HEK293 (cell line): ENCODE results near the gene UNK.

Source experiments
- CTCF ChIA-PET: fragments of 350-600 bp; formaldehyde crosslinking; extraction: SDS; loops from one replicate; lab custom pipeline; 2021; ENCODE audit warnings: antibody characterized with exemption; lab: Yijun Ruan, JAX
- POLR2A ChIA-PET: fragments of 300-600 bp; formaldehyde crosslinking; extraction: SDS; loops from one replicate; lab custom pipeline; 2020; ENCODE audit warnings: antibody characterized with exemption, inconsistent platforms; lab: Yijun Ruan, JAX
- H3K27ac ChIP-seq: fragments of 200-500 bp; sonication (Bioruptor generic); 2 replicates; pipeline ENCODE4 v1.5.1; 2014; ENCODE audit warnings: low read depth, low read length, control low read depth, inconsistent platforms; ENCODE audit errors: extremely low read depth
- H3K36me3 ChIP-seq, 2 experiments: fragments of 200-500 bp in 1 of 2; sonication (Bioruptor generic) in 1 of 2; 1 replicate in 1 of 2; 2 replicates in 1 of 2; pipeline ENCODE4 v1.5.1; 2014 to 2017; ENCODE audit warnings: inconsistent platforms in 2 of 2, low read length in 2 of 2; ENCODE audit not compliant: control insufficient read depth in 2 of 2, insufficient read depth in 1 of 2
- H3K4me1 ChIP-seq: fragments of 200-500 bp; sonication (Bioruptor generic); 2 replicates; pipeline ENCODE4 v1.5.1; 2014; ENCODE audit warnings: mild to moderate bottlenecking, low read length, inconsistent platforms; ENCODE audit not compliant: control insufficient read depth, insufficient read depth
- H3K4me3 ChIP-seq: 2 replicates; pipeline ENCODE4 v1.5.1; 2011; ENCODE audit warnings: low read depth, mild to moderate bottlenecking, control low read depth, low read length, moderate library complexity
- H3K9me3 ChIP-seq: fragments of 200-500 bp; sonication (Bioruptor generic); 2 replicates; pipeline ENCODE4 v1.5.1; 2014; ENCODE audit warnings: low read depth, low read length, inconsistent platforms; ENCODE audit not compliant: control insufficient read depth, insufficient read depth
- EGR2 ChIP-seq: fragments of 450-650 bp; formaldehyde crosslinking; IDR thresholded peaks from 2 replicates; pipeline ENCODE4 v1.5.1; 2016; ENCODE audit warnings: low read depth, missing biosample characterization, missing genetic modification characterization
- GLI2 ChIP-seq: fragments of 450-650 bp; formaldehyde crosslinking; IDR thresholded peaks from 2 replicates; pipeline ENCODE4; 2017; ENCODE audit warnings: missing biosample characterization, missing genetic modification characterization, low read depth, borderline replicate concordance
- KLF1 ChIP-seq: fragments of 450-650 bp; formaldehyde crosslinking; IDR thresholded peaks from 2 replicates; pipeline ENCODE4 v1.5.1; 2016; ENCODE audit warnings: missing biosample characterization, missing genetic modification characterization
- MYNN ChIP-seq: fragments of 450-650 bp; formaldehyde crosslinking; IDR thresholded peaks from 2 replicates; pipeline ENCODE4 v1.5.1; 2016; ENCODE audit warnings: missing biosample characterization, missing genetic modification characterization, borderline replicate concordance
- ZBTB48 ChIP-seq: fragments of 450-650 bp; formaldehyde crosslinking; IDR thresholded peaks from 2 replicates; pipeline ENCODE4 v1.5.1; 2016; ENCODE audit warnings: missing biosample characterization, missing genetic modification characterization
- ZFP69B ChIP-seq: fragments of 450-650 bp; formaldehyde crosslinking; IDR thresholded peaks from 2 replicates; pipeline ENCODE4 v1.5.1; 2016; ENCODE audit warnings: missing biosample characterization, missing genetic modification characterization
- ZNF157 ChIP-seq: fragments of 450-650 bp; formaldehyde crosslinking; IDR thresholded peaks from 2 replicates; pipeline ENCODE4 v1.5.1; 2016; ENCODE audit warnings: missing biosample characterization, missing genetic modification characterization
- ZNF174 ChIP-seq: fragments of 450-650 bp; formaldehyde crosslinking; IDR thresholded peaks from 2 replicates; pipeline ENCODE4 v1.5.0; 2017; ENCODE audit warnings: missing biosample characterization, mild to moderate bottlenecking, missing genetic modification characterization
- ZNF248 ChIP-seq: fragments of 450-650 bp; formaldehyde crosslinking; IDR thresholded peaks from 2 replicates; pipeline ENCODE4 v1.5.1; 2017; ENCODE audit warnings: missing biosample characterization, missing genetic modification characterization
- ZNF571 ChIP-seq: fragments of 450-650 bp; formaldehyde crosslinking; IDR thresholded peaks from 2 replicates; pipeline ENCODE4 v1.5.0; 2017; ENCODE audit warnings: missing biosample characterization, missing genetic modification characterization
- ZNF600 ChIP-seq: fragments of 450-650 bp; formaldehyde crosslinking; IDR thresholded peaks from 2 replicates; pipeline ENCODE4 v1.5.1; 2016; ENCODE audit warnings: missing biosample characterization, missing genetic modification characterization
- ZNF692 ChIP-seq: fragments of 450-650 bp; formaldehyde crosslinking; IDR thresholded peaks from 2 replicates; pipeline ENCODE4 v1.5.1; 2016; ENCODE audit warnings: missing biosample characterization, missing genetic modification characterization
- TF ChIP-seq, protein P1 (sequence below): fragments of 450-650 bp; formaldehyde crosslinking; IDR thresholded peaks from 2 replicates; pipeline ENCODE4 v1.5.1; 2016; ENCODE audit warnings: missing biosample characterization, missing genetic modification characterization
- TF ChIP-seq, protein P2 (sequence below): fragments of 450-650 bp; formaldehyde crosslinking; IDR thresholded peaks from 2 replicates; pipeline ENCODE4 v1.5.1; 2016; ENCODE audit warnings: missing biosample characterization, missing genetic modification characterization

The UNK gene

DNA sequence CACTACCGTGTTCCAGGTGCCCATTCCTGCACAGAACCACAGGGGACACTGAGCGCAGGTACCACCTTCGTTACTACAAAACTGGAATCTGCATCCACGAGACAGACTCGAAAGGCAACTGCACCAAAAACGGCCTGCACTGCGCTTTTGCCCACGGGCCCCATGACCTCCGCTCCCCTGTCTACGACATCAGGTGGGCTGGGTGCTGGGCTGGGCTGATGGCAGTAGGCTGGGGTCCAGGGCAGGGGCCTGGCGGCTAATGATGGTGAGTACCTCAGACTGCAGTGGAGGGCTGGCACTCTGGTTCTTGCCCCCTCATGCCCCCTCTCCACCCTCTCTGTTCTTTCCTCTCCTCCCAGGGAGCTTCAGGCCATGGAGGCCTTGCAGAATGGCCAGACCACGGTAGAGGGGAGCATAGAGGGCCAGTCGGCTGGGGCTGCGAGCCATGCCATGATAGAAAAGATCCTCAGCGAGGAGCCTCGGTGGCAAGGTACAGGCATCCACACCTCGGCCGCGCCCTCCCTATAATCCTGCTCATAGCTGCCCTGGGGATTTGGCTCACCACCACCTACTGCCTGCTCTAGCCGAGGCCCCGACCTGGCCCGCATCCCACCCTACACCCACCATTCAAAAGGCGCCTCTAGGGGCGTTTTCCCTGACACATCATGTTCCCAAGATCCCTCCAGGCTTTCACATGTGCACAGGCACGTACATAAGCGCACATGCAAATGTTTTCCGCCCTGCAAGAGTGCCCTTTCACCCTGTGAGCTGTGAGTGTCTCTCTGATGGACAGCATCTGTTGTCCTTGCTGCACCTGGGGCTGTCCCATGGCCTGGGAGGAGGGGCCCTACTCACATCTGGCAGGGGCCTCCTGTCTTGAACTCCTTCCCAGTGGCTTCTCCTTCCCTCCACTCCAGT, 27.7 kb downstream of the UNK start:
- H3K36me3 ChIP-seq = peaks cover 33 to 78% of the 10 kb centered on the region in 2 experiments
- H3K27ac ChIP-seq = no peak overlapping the region
- H3K4me3 ChIP-seq = no peak overlapping the region
- no peaks in the 10 kb centered on the region for H3K9me3 ChIP-seq
- CTCF ChIA-PET = interaction anchor here (0.8 to 1.2 kb wide), 3 partner anchors 15 to 84 kb away, joined by 3 to 7 read pairs (median 3); partner anchors contain the start of gene TRIM65
- H3K4me1 ChIP-seq = peaks cover 9% of the 10 kb centered on the region
- POLR2A ChIA-PET = interaction anchor here (0.5 to 2.5 kb wide), 3 partner anchors 13 to 42 kb away, joined by 3 to 8 read pairs (median 4); a partner anchor contains a TSS
- no peak for TF ChIP-seq MYNN (tag by site-specific recombination)
- peak; percentile 23; the same call in 1 of the 2 replicates for TF ChIP-seq EGR2 (tag by site-specific recombination)
- no peak for TF ChIP-seq ZBTB48
- TF ChIP-seq GLI2 (tag by site-specific recombination) = no peak

GRCh38 chr17:75813081-75814020, 28.7 kb downstream of the UNK start:
- TF ChIP-seq ZNF248 (tag by site-specific recombination) = no peak
- peak; percentile 92 for TF ChIP-seq ZNF692 (tag by site-specific recombination)
- 0 out of 2 replicates have a peak, but pooled peaks have one; percentile 19 for TF ChIP-seq KLF1 (tag by site-specific recombination)
- peak; percentile 91 for TF ChIP-seq ZFP69B
- Histone ChIP-seq H3K9me3 (no peaks in the 10 kb centered on the region), H3K4me3 (no peak overlapping the region), H3K4me1 (peaks cover 9% of the 10 kb centered on the region), H3K27ac (no peak overlapping the region; the same call in 1 of the 2 replicates), H3K36me3 (peaks cover 33 to 88% of the 10 kb centered on the region in 2 experiments)
- ChIA-PET POLR2A (interaction anchor here (0.7 to 2.5 kb wide), 2 partner anchors 14 to 33 kb away, joined by 3 to 8 read pairs; a partner anchor contains a TSS), CTCF (interaction anchor here (0.9 to 1.2 kb wide), 4 partner anchors 14 to 39 kb away, joined by 3 to 4 read pairs (median 4); no protein-coding TSS in a partner anchor)

- CTCF ChIA-PET = interaction anchor here (0.9 to 1.6 kb wide), 3 partner anchors 16 to 40 kb away, joined by 4 to 5 read pairs (median 4); no protein-coding TSS in a partner anchor
- no peak overlapping the region for H3K27ac ChIP-seq
- POLR2A ChIA-PET = interaction anchor here (1.7 to 2.5 kb wide), 2 partner anchors 13 to 34 kb away, joined by 5 to 8 read pairs; a partner anchor contains a TSS
- H3K9me3 ChIP-seq = no peaks in the 10 kb centered on the region
- peaks cover 3% of the 10 kb centered on the region for H3K4me1 ChIP-seq
- TF ChIP-seq, protein P1, sequence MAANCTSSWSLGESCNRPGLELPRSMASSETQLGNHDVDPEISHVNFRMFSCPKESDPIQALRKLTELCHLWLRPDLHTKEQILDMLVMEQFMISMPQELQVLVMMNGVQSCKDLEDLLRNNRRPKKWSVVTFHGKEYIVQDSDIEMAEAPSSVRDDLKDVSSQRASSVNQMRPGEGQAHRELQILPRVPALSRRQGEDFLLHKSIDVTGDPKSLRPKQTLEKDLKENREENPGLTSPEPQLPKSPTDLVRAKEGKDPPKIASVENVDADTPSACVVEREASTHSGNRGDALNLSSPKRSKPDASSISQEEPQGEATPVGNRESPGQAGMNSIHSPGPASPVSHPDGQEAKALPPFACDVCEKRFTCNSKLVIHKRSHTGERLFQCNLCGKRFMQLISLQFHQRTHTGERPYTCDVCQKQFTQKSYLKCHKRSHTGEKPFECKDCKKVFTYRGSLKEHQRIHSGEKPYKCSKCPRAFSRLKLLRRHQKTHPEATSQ (tag by site-specific recombination) = no peak
- no peak overlapping the region for H3K4me3 ChIP-seq
- H3K36me3 ChIP-seq = peaks cover 33 to 94% of the 10 kb centered on the region in 2 experiments
Observed at GRCh38 chr17:75814021-75814395, 29.4 kb downstream of the UNK start.

DNA sequence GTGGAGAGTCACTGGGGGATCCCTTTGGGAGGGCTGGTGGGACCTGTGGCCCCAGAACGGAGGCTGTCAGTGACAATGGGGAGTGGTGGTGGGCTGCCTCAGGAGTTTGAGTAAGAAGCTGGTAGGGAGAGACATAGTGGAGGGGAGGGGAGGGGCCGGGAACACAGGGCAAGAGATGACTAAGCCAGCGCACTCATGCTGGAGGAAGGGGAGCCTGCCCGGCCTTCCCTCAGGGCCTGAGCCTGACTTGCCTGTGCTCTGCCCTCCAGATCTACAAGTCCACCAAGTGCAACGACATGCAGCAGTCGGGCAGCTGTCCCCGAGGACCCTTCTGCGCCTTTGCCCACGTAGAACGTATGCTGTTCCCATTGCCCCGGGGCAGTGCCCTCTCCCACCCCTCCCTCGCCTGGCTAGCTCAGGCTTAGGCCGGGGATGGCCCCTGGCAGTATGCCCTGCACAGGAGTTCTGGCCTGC, 30.3 kb downstream of the UNK start:
- ChIA-PET CTCF (interaction anchor here (0.6 to 3.9 kb wide), 8 partner anchors 9 to 33 kb away, joined by 3 to 23 read pairs (median 4); no protein-coding TSS in a partner anchor), POLR2A (interaction anchor here (0.8 to 2.5 kb wide), 5 partner anchors 12 to 402 kb away, joined by 5 to 8 read pairs (median 8); a partner anchor contains a TSS)
- no peaks in the 10 kb centered on the region for H3K4me1 ChIP-seq
- peaks cover 39 to 96% of the 10 kb centered on the region in 2 experiments for H3K36me3 ChIP-seq
- H3K9me3 ChIP-seq = no peaks in the 10 kb centered on the region
- no peak overlapping the region for H3K4me3 ChIP-seq
- H3K27ac ChIP-seq = no peak overlapping the region
- no peak for TF ChIP-seq ZNF571
- TF ChIP-seq, protein P2, sequence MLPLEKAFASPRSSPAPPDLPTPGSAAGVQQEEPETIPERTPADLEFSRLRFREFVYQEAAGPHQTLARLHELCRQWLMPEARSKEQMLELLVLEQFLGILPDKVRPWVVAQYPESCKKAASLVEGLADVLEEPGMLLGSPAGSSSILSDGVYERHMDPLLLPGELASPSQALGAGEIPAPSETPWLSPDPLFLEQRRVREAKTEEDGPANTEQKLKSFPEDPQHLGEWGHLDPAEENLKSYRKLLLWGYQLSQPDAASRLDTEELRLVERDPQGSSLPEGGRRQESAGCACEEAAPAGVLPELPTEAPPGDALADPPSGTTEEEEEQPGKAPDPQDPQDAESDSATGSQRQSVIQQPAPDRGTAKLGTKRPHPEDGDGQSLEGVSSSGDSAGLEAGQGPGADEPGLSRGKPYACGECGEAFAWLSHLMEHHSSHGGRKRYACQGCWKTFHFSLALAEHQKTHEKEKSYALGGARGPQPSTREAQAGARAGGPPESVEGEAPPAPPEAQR (tag by site-specific recombination) = no peak
- 0 out of 2 replicates have a peak, but pooled peaks have one; percentile 53 for TF ChIP-seq ZNF600 (tag by site-specific recombination)
- no peak for TF ChIP-seq ZNF174 (tag by site-specific recombination)
- TF ChIP-seq MYNN (tag by site-specific recombination) = no peak
- no peak for TF ChIP-seq ZNF157 (tag by site-specific recombination)
